Activated CD4-positive, alpha-beta T cell treated with anti-CD3 and anti-CD28 coated beads, Interleukin-2, amount 10 ng/mL, durations not matched to agents 24 days and 14 days (primary cell): ENCODE data around the gene SKP2. TPM values are rescaled to one million over a fixed set of nuclear protein-coding genes. Genes with fewer than 3 reads are reported as not detected.
"Not testable (repeated sequence)": the region's sequence is repeated elsewhere in the genome, so short reads cannot be mapped to it uniquely, and the experiment has no call there.

Experiments used
- DNase-seq: peaks from one replicate; pipeline ENCODE4 v3.0.0; 2022
- H3K27ac Mint-ChIP-seq: one replicate; pipeline ENCODE4 v1.8.0; 2022; ENCODE audit warnings: mild to moderate bottlenecking, mixed read lengths
- H3K27me3 Mint-ChIP-seq: one replicate; pipeline ENCODE4 v1.8.0; 2022; ENCODE audit warnings: mixed read lengths
- H3K36me3 Mint-ChIP-seq: one replicate; pipeline ENCODE4 v1.8.0; 2022; ENCODE audit warnings: low read depth, mild to moderate bottlenecking, mixed read lengths
- H3K4me1 Mint-ChIP-seq: one replicate; pipeline ENCODE4 v1.8.0; 2021; ENCODE audit warnings: mixed read lengths
- H3K4me3 Mint-ChIP-seq: one replicate; pipeline ENCODE4 v1.8.0; 2022; ENCODE audit warnings: mild to moderate bottlenecking, moderate library complexity, mixed read lengths
- H3K9me3 Mint-ChIP-seq: one replicate; pipeline ENCODE4 v1.8.0; 2021; ENCODE audit warnings: mixed read lengths
- intact Hi-C: fragments of 100-400 bp; cut with micrococcal nuclease; formaldehyde crosslinking; loops from one replicate; pipeline ENCODE4 v1.15.1; 2023
- total RNA-seq: library from RNA; stranded (reverse); gene quantifications from 2 replicates; pipeline ENCODE4 v1.2.3, GENCODE V29; 2022

The SKP2 gene
- total RNA-seq, 1 donor from 2014 or later, result 63.0 TPM

DNA sequence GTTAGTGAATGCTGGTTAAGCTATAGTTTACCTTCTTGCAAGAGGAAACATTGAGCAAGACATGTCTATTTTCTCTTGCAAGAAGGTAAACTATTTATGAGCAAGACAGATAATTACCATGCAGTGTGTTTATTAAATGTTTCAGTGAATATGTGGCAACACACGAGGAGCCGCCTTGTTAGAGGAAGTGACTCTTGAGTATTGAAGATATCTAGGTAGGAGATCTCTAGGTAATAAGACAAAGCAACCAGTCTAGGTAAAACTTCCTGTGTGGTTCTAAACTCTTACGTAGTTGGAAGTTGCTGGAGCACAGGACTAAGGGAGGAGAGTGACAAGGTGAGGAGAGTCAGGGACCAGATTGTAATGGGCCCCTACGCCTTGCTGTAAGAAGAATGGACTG, 16.8 kb downstream of the SKP2 start:
- no peak overlapping the region for H3K4me3 Mint-ChIP-seq
- intact Hi-C loops, result no loop called here
- H3K27me3 Mint-ChIP-seq, result no peaks in the 10 kb centered on the region
- no peak for DNase-seq
- peaks cover 16% of the 10 kb centered on the region for H3K4me1 Mint-ChIP-seq
- no peak overlapping the region for H3K27ac Mint-ChIP-seq
- H3K36me3 Mint-ChIP-seq, result peaks cover 60% of the 10 kb centered on the region
- no peaks in the 10 kb centered on the region for H3K9me3 Mint-ChIP-seq

- Mint-ChIP-seq H3K4me1 (peaks cover 18% of the 10 kb centered on the region), H3K36me3 (peaks cover 69% of the 10 kb centered on the region)
Measured at GRCh38 chr5:36170832-36171424, 19.0 kb downstream of the SKP2 start.

GRCh38 chr5:36172599-36172998, 20.7 kb downstream of the SKP2 start:
- Mint-ChIP-seq H3K36me3 (peaks cover 69% of the 10 kb centered on the region), H3K27ac (no peak overlapping the region), H3K4me1 (peaks cover 18% of the 10 kb centered on the region), H3K27me3 (no peaks in the 10 kb centered on the region), H3K9me3 (no peaks in the 10 kb centered on the region), H3K4me3 (no peak overlapping the region)
- DNase-seq, result no peak
- intact Hi-C loops, result no loop called here

More at GRCh38 chr5:36170832-36171424, 19.0 kb downstream of the SKP2 start:
- Mint-ChIP-seq H3K4me3 (no peak overlapping the region), H3K27ac (no peak overlapping the region), H3K27me3 (no peaks in the 10 kb centered on the region), H3K9me3 (no peaks in the 10 kb centered on the region)
- DNase-seq, result no peak
- intact Hi-C loops, result no loop called here

DNA sequence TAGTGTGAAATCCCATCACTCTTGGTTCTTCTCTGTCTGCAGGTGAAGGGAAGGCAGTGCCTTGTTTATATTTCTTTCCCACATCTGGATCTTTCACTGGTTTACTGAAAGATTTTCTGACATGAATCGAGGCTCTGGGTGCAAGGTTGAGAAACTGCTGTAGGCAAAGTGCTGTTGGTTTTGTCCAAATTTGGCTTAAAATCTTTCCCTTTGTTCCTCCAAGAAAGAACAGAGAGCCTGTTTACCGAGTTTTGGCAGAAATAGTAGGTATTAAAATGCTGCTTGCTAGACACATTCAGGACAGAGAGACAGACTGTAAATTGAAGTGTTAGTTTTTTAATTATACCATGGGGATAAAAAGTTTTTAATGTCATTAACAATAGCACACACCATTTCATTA, 21.5 kb downstream of the SKP2 start:
- intact Hi-C loops, result no loop called here
- Mint-ChIP-seq H3K36me3 (peaks cover 65% of the 10 kb centered on the region), H3K4me3 (no peak overlapping the region), H3K9me3 (no peaks in the 10 kb centered on the region), H3K27ac (no peak overlapping the region), H3K27me3 (no peaks in the 10 kb centered on the region), H3K4me1 (peaks cover 12% of the 10 kb centered on the region)
- peak; percentile 14 for DNase-seq

- no peak overlapping the region for H3K4me3 Mint-ChIP-seq
- peaks cover 64% of the 10 kb centered on the region for H3K36me3 Mint-ChIP-seq
- H3K27ac Mint-ChIP-seq, result no peak overlapping the region
- H3K4me1 Mint-ChIP-seq, result peaks cover 9% of the 10 kb centered on the region
- H3K9me3 Mint-ChIP-seq, result no peaks in the 10 kb centered on the region
- DNase-seq, result peak; percentile 49
- intact Hi-C loops, result no loop called here
- no peaks in the 10 kb centered on the region for H3K27me3 Mint-ChIP-seq
Measured at GRCh38 chr5:36174119-36174518, 22.2 kb downstream of the SKP2 start.

- H3K4me3 Mint-ChIP-seq, result no peak overlapping the region
- no peaks in the 10 kb centered on the region for H3K9me3 Mint-ChIP-seq
- intact Hi-C loops, result no loop called here
- H3K36me3 Mint-ChIP-seq, result peaks cover 70% of the 10 kb centered on the region
- DNase-seq, result no peak
- H3K4me1 Mint-ChIP-seq, result peaks cover 7% of the 10 kb centered on the region
- no peak overlapping the region for H3K27ac Mint-ChIP-seq
- no peaks in the 10 kb centered on the region for H3K27me3 Mint-ChIP-seq
Measured at GRCh38 chr5:36175043-36175442, 23.1 kb downstream of the SKP2 start.

DNA sequence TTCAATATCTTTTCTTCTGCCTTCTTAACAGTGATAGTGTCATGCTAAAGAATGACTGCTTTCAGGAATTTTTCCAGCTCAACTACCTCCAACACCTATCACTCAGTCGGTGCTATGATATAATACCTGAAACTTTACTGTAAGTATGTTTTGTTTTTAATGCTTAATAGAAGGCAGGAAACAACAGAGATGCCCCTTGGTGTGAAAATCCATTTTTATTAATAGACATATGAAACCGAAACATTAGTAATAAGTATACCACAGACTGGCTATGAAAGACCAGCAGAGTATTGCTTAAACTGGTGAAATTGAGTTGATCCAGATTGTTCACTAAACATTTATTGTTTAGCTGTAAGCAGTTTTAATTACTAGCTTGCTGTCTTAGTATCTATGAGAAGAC, 25.2 kb downstream of the SKP2 start:
- no peak overlapping the region for H3K27ac Mint-ChIP-seq
- no peaks in the 10 kb centered on the region for H3K27me3 Mint-ChIP-seq
- no peaks in the 10 kb centered on the region for H3K9me3 Mint-ChIP-seq
- no peak overlapping the region for H3K4me3 Mint-ChIP-seq
- intact Hi-C loops, result no loop called here
- H3K4me1 Mint-ChIP-seq, result peaks cover 7% of the 10 kb centered on the region
- DNase-seq, result no peak
- peaks cover 67% of the 10 kb centered on the region for H3K36me3 Mint-ChIP-seq

DNA sequence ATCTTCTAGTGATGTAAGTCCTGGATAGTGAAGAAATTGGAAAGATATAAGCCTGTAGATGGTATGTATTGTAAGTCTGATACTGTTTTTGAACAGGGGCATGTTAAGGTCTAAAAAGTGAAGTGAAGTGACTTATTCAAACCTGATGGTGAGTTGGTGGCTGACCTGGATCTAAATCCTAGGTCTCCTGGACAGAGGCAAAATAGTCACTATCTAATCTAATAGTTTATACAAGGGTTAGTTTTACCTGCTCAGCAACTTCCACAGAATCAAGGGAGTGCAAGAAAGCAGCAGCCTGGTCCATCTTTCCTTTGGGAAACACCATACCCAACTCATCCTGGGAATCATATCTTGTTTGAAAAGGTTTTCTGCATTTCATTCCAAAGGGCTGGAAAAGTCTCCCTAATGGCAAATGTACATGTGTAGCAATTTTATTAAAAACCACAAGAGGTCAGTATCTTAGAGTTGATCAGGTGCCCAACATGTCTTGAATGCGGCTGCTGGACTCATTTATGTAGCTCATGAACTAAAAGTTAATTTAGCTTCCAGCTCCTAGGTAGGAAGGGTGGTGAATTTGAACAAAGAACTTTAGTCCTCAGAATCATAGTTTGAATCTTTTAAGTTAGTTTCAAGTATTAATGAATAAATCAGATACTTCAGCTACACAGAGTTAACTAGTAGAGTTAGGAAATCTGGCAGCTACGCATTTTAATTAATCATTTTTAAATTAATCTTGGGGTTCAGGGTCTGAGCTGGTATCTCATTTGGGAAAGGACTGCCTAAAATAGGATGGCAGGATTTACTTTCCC, 26.0 kb downstream of the SKP2 start:
- H3K4me3 Mint-ChIP-seq, result no peak overlapping the region

DNA sequence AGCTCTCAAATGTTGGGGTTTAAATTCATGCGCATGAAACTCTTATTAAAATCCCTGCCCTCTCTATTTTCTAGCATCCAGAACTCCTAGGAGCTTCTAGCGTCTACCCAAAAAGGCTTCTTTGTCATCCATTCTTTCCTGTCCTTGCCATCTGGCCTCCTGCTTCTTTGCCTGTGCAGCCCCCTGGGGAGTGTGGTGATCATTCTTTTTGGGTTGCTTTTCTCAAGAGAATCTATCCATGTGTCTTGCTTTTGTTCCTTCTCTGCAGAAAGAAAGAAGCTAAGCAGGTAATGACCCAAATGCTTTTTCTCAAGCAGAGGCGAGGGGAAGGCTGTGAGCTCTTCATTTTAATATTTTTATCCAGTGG, 26.6 kb downstream of the SKP2 start:
- DNase-seq, result no peak
- Mint-ChIP-seq H3K9me3 (no peaks in the 10 kb centered on the region), H3K36me3 (peaks cover 66% of the 10 kb centered on the region), H3K27me3 (no peaks in the 10 kb centered on the region), H3K27ac (no peak overlapping the region), H3K4me3 (no peak overlapping the region), H3K4me1 (peaks cover 5% of the 10 kb centered on the region)
- intact Hi-C loops, result no loop called here

More for the DNA sequence above, 26.0 kb downstream of the SKP2 start:
- Mint-ChIP-seq H3K9me3 (no peaks in the 10 kb centered on the region), H3K27me3 (no peaks in the 10 kb centered on the region), H3K36me3 (peaks cover 68% of the 10 kb centered on the region), H3K27ac (no peak overlapping the region), H3K4me1 (peaks cover 7% of the 10 kb centered on the region)
- intact Hi-C loops, result no loop called here
- no peak for DNase-seq

DNA sequence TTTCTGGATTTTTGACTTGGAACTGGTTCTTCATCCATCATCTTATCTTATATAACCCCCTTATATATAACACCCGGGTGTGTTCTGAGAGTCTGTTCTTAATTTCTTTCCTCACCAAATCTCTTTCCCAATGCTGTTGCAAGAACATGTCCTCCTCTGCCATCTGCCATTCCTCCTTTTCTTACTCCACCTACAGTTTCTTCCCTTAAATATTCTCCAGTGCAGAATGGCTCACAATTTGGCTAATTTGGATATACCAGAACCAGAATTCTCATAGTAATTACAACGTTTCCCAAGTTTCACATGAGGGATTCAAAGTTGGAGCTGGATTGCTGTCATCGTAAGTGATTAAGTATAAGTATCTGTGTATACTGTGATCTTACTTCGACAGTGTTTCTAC, 28.0 kb downstream of the SKP2 start:
- Mint-ChIP-seq H3K9me3 (peaks cover 3% of the 10 kb centered on the region), H3K36me3 (peaks cover 61% of the 10 kb centered on the region), H3K27ac (no peak overlapping the region), H3K27me3 (no peaks in the 10 kb centered on the region), H3K4me3 (no peak overlapping the region), H3K4me1 (peaks cover 2% of the 10 kb centered on the region)
- no peak for DNase-seq
- intact Hi-C loops, result no loop called here

DNA sequence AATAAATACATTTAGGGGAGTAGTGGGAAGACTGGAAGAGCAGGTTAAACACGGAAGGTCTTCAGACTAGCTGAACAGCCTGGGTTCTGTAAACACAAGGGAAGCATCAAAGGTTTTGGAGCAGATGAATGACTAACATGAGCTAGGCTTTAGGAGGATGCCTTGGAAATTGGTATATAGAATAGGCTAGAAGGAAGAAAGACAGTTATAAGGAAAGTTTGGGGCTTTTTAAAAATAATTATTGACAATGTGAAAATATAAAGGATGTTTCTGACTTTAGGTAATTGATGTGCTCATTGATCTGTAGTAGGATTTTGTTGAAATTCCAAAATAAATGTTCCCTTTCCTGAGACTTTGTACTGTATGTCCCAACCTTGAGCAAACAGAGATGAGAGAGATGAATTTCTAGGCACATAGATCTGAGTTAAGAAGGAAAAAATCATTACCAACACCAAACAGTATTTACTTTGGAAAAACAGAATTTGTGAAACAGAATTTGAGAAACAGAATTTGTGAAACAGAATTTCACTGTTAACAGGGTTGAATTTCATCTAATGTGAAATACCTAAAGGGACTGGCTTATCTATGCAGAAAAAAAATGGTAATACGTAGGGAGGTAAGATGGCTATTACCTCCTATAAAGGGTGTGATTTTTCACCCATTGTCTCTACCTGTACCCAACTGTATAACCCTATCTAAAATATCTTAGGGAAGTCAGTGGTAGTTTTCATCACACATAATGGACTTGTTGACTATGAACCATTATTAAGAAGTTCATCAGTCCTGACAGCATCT, 28.8 kb downstream of the SKP2 start:
- H3K36me3 Mint-ChIP-seq, result peaks cover 61% of the 10 kb centered on the region
- intact Hi-C loops, result no loop called here
- peaks cover 8% of the 10 kb centered on the region for H3K9me3 Mint-ChIP-seq
- H3K27me3 Mint-ChIP-seq, result no peaks in the 10 kb centered on the region
- DNase-seq, result no peak
- H3K4me3 Mint-ChIP-seq, result no peak overlapping the region
- H3K27ac Mint-ChIP-seq, result no peak overlapping the region
- peaks cover 2% of the 10 kb centered on the region for H3K4me1 Mint-ChIP-seq

DNA sequence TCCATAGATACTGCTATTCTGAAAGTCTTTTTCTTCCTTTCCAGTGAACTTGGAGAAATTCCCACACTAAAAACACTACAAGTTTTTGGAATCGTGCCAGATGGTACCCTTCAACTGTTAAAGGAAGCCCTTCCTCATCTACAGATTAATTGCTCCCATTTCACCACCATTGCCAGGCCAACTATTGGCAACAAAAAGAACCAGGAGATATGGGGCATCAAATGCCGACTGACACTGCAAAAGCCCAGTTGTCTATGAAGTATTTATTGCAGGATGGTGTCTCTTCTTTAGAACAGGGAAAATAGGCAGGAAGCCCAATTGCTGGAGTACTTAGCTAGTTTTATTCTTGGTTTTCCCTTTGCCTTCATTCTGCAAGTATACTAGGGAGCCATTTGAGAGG, 29.9 kb downstream of the SKP2 start:
- H3K4me3 Mint-ChIP-seq, result no peak overlapping the region
- no peak overlapping the region for H3K27ac Mint-ChIP-seq
- H3K9me3 Mint-ChIP-seq, result peaks cover 9% of the 10 kb centered on the region
- intact Hi-C loops, result no loop called here
- peaks cover 65% of the 10 kb centered on the region for H3K36me3 Mint-ChIP-seq
- no peaks in the 10 kb centered on the region for H3K27me3 Mint-ChIP-seq
- DNase-seq, result no peak
- peaks cover 2% of the 10 kb centered on the region for H3K4me1 Mint-ChIP-seq

GRCh38 chr5:36184408-36184807, 32.5 kb downstream of the SKP2 start:
- H3K4me1 Mint-ChIP-seq, H3K27ac Mint-ChIP-seq, DNase-seq, intact Hi-C loops, H3K4me3 Mint-ChIP-seq, H3K27me3 Mint-ChIP-seq: not testable (repeated sequence)
- H3K9me3 Mint-ChIP-seq, result peaks cover 18% of the 10 kb centered on the region
- peaks cover 68% of the 10 kb centered on the region for H3K36me3 Mint-ChIP-seq

GRCh38 chr5:36193746-36194145, 41.8 kb downstream of the SKP2 start:
- no peak for DNase-seq
- Mint-ChIP-seq H3K36me3 (peaks cover 43% of the 10 kb centered on the region), H3K4me3 (no peak overlapping the region), H3K9me3 (peaks cover 2% of the 10 kb centered on the region), H3K4me1 (no peaks in the 10 kb centered on the region), H3K27ac (no peak overlapping the region), H3K27me3 (no peaks in the 10 kb centered on the region)
- intact Hi-C loops, result no loop called here
